HepG2 (cell line): ENCODE measurements around the gene PAFAH1B2. TPM values are rescaled to one million over a fixed set of nuclear protein-coding genes. Genes with fewer than 3 reads are reported as not detected.
A peak's percentile ranks its signal among the peaks of the same experiment; 100 is the strongest.

Experiments
- ATAC-seq: fragments of 200-7000 bp; cut with Tn5 transposase; 3 replicates; pipeline ENCODE4 v1.9.1; 2020; ENCODE audit warnings: mild to moderate bottlenecking, moderate library complexity
- BruUV-seq: library from RNA; stranded (reverse); fragments of 400-500 nt; replicated peaks from 2 replicates; lab custom pipeline; 2021; lab: Mats Ljungman, UMichigan
- CTCF ChIA-PET: fragments of 300-600 bp; formaldehyde crosslinking; extraction: SDS; loops from one replicate; lab custom pipeline; 2021; ENCODE audit warnings: low total read pairs, inconsistent platforms, low intra/inter-chr PET ratio; lab: Yijun Ruan, JAX
- POLR2A ChIA-PET: fragments of 350-600 bp; sonication (Branson Sonifier 250); formaldehyde crosslinking; loops from one replicate; lab custom pipeline; 2020; ENCODE audit warnings: antibody characterized with exemption, inconsistent platforms; lab: Yijun Ruan, JAX
- DNase-seq: peaks from one replicate; pipeline ENCODE4 v3.0.0-alpha.2; 2015; ENCODE audit warnings: low spot score
- FAIRE-seq: peaks from 3 replicates; lab custom pipeline; 2011; peaks lifted over from hg19 to GRCh38; lab: Jason Lieb, UNC
- H2AFZ ChIP-seq: one replicate; pipeline ENCODE4 v1.6.1; 2011; ENCODE audit warnings: low read length, inconsistent platforms
- H3K27ac ChIP-seq: fragments of 300-600 bp; 3 replicates; pipeline ENCODE4 v1.8.0; 2011; ENCODE audit warnings: mixed run types, mild to moderate bottlenecking, mixed read lengths, low read length, inconsistent platforms; ENCODE audit not compliant: insufficient read depth; ENCODE audit errors: extremely low read length
- H3K27me3 ChIP-seq, 2 experiments: fragments of 200-600 bp in 1 of 2; 2 replicates in 1 of 2; 3 replicates in 1 of 2; pipeline versions ENCODE4 v1.6.0 to v1.8.0; 2011; ENCODE audit warnings: low read length in 2 of 2, mild to moderate bottlenecking in 2 of 2, moderate library complexity in 2 of 2, inconsistent platforms in 1 of 2; ENCODE audit not compliant: insufficient read depth in 2 of 2, control insufficient read depth in 1 of 2
- H3K36me3 ChIP-seq, 2 experiments: fragments of 200-600 bp in 1 of 2; replicated peaks in 1 of 2; 2 replicates in 1 of 2; 3 replicates in 1 of 2; pipeline versions ENCODE4 v1.5.1 to v1.8.0; 2011; ENCODE audit warnings: low read length in 2 of 2, inconsistent platforms in 1 of 2; ENCODE audit not compliant: insufficient read depth in 2 of 2, control insufficient read depth in 1 of 2
- H3K4me1 ChIP-seq: 2 replicates; pipeline ENCODE4 v1.5.1; 2012; ENCODE audit warnings: low read length, inconsistent platforms; ENCODE audit not compliant: insufficient read depth
- H3K4me2 ChIP-seq: 2 replicates; pipeline ENCODE4 v1.6.0; 2011; ENCODE audit warnings: low read depth, low read length, inconsistent platforms
- H3K4me3 ChIP-seq, 3 experiments: fragments of 200-600 bp in 1 of 3; sonication (generic), shearing (Covaris generic) in 1 of 3; replicated peaks in 1 of 3; 2 replicates each; pipeline ENCODE4 v1.5.1; 2011 to 2016; ENCODE audit warnings: low read length in 3 of 3, inconsistent platforms in 2 of 3, low read depth in 2 of 3, mild to moderate bottlenecking in 2 of 3, control low read depth in 1 of 3, mixed read lengths in 1 of 3; ENCODE audit not compliant: insufficient read depth in 1 of 3
- H3K79me2 ChIP-seq: one replicate; pipeline ENCODE4 v1.6.1; 2011; ENCODE audit warnings: low read length, inconsistent platforms; ENCODE audit not compliant: insufficient read depth
- H3K9ac ChIP-seq: 2 replicates; pipeline ENCODE4 v1.6.0; 2011; ENCODE audit warnings: mild to moderate bottlenecking, low read depth, low read length, inconsistent platforms; ENCODE audit not compliant: insufficient read depth
- H3K9me3 ChIP-seq: 2 replicates; pipeline ENCODE4 v1.5.1; 2012; ENCODE audit warnings: mild to moderate bottlenecking, low read length
- H4K20me1 ChIP-seq: 2 replicates; pipeline ENCODE4 v1.6.0; 2011; ENCODE audit warnings: inconsistent platforms, mild to moderate bottlenecking, low read length, moderate library complexity; ENCODE audit not compliant: insufficient read depth
- ATRX ChIP-seq: sonication (generic); formaldehyde crosslinking; IDR thresholded peaks from 2 replicates; pipeline ENCODE4 v1.4.0; 2020; ENCODE audit warnings: missing genetic modification reagents, borderline replicate concordance
- BATF2 ChIP-seq: sonication (generic); formaldehyde crosslinking; IDR thresholded peaks from 2 replicates; pipeline ENCODE4 v1.8.0; 2022; ENCODE audit warnings: mild to moderate bottlenecking, missing genetic modification reagents, moderate library complexity
- CENPX ChIP-seq: sonication (generic); formaldehyde crosslinking; IDR thresholded peaks from 2 replicates; pipeline ENCODE4 v1.9.0; 2021; ENCODE audit warnings: mild to moderate bottlenecking, missing genetic modification reagents, moderate library complexity
- CHCHD3 ChIP-seq: sonication (generic); formaldehyde crosslinking; IDR thresholded peaks from 2 replicates; pipeline ENCODE4 v1.8.0; 2022; ENCODE audit warnings: mild to moderate bottlenecking, missing genetic modification reagents, moderate library complexity
- DBP ChIP-seq: sonication (generic); formaldehyde crosslinking; IDR thresholded peaks from 2 replicates; pipeline ENCODE4 v1.4.0; 2020; ENCODE audit warnings: missing genetic modification reagents; ENCODE audit errors: not compliant biosample characterization
- DDIT3 ChIP-seq: sonication (generic); formaldehyde crosslinking; IDR thresholded peaks from 2 replicates; pipeline ENCODE4 v1.4.0; 2020; ENCODE audit warnings: mild to moderate bottlenecking, missing genetic modification reagents
- SNAI1 ChIP-seq: sonication (generic); formaldehyde crosslinking; IDR thresholded peaks from 2 replicates; pipeline ENCODE4 v1.5.0; 2020; ENCODE audit warnings: mild to moderate bottlenecking, missing genetic modification reagents, borderline replicate concordance
- ZNF121 ChIP-seq: sonication (generic); formaldehyde crosslinking; IDR thresholded peaks from 2 replicates; pipeline ENCODE4 v1.5.0; 2020; ENCODE audit warnings: mild to moderate bottlenecking, missing genetic modification reagents
- ZNF24 ChIP-seq: fragments of 450-650 bp; IDR thresholded peaks from 2 replicates; pipeline ENCODE4 v1.6.1; 2017; ENCODE audit warnings: antibody characterized with exemption, mild to moderate bottlenecking
- ZNF766 ChIP-seq: sonication (generic); formaldehyde crosslinking; IDR thresholded peaks from 2 replicates; pipeline ENCODE4 v1.5.0; 2020; ENCODE audit warnings: missing genetic modification reagents, borderline replicate concordance
- WGBS: methylation state at CpG from one replicate; pipeline ENCODE4 v1.1.6; 2017; ENCODE audit warnings: low lambda C conversion rate; 5-methylcytosine and 5-hydroxymethylcytosine counted together
- in situ Hi-C: cut with HindIII; loops from 2 replicates; pipeline ENCODE4 v1.10.0; 2017; ENCODE audit warnings: low pct_unique_long_range_greater_than_20kb; ENCODE audit not compliant: extremely low pct_ligation_motif_present
- intact Hi-C: fragments of 100-400 bp; cut with micrococcal nuclease; formaldehyde crosslinking; loops from one replicate; pipeline ENCODE4 v1.10.0; 2022; ENCODE audit not compliant: unreplicated experiment
- polyA plus RNA-seq, 8 experiments: library from polyadenylated mRNA; depleted of rRNA in 3 of 8; stranded (reverse) in 7 of 8; unstranded in 1 of 8; fragments of >200 nt; fragmentation: Illumina TruSeq in 4 of 8; extraction: Trizol in 4 of 8; gene quantifications; 2 replicates each; pipeline versions ENCODE4 v1.2.1 to v1.2.3, GENCODE V29; 2011 to 2016; ENCODE audit warnings: low read depth in 4 of 8, missing spikeins in 1 of 8, mixed read lengths in 1 of 8; ENCODE audit not compliant: insufficient read depth in 1 of 8
- total RNA-seq, 5 experiments: library from RNA; depleted of rRNA; stranded (reverse); fragments of >200 nt; fragmentation: Illumina TruSeq; extraction: Trizol; gene quantifications; 2 replicates each; pipeline ENCODE4 v1.2.3, GENCODE V29; 2016; ENCODE audit warnings: low read depth in 1 of 5

The PAFAH1B2 gene
- total and polyA plus RNA-seq, 2 of the 13 experiments (the other 11 are each of a cell fraction or from before 2014, with no cell fraction given): 28.8 to 104 TPM

- TF ChIP-seq ZNF766 (CRISPR knock-in tag) (no peak), SNAI1 (CRISPR knock-in tag) (no peak), CHCHD3 (CRISPR knock-in tag) (no peak)
These were observed 26.9 kb downstream of the PAFAH1B2 start (continued) for GRCh38 chr11:117171007-117171403.

- Histone ChIP-seq H3K9ac (no peak overlapping the region), H3K4me1 (peaks cover 19% of the 10 kb centered on the region; the same call in 1 of the 2 replicates), H3K79me2 (no peaks in the 10 kb centered on the region), H3K4me2 (no peak overlapping the region), H3K27me3 (no peaks in the 10 kb centered on the region), H3K4me3 (no peak overlapping the region), H2AFZ (no peak overlapping the region), H3K9me3 (no peaks in the 10 kb centered on the region)
- ATAC-seq: no peak
- 89% methylated on average over 13 of the region's 14 CpGs for WGBS
- DNase-seq: no peak
- POLR2A ChIA-PET: interaction anchor here (1.8 kb wide), 1 partner anchor 27 kb away, joined by 9 read pairs; the partner anchor contains the start of gene PAFAH1B2
- intact Hi-C loops: no loop called here
- no TSS peak for BruUV-seq
- FAIRE-seq: no peak
- TF ChIP-seq DBP (CRISPR knock-in tag) (no peak), ZNF121 (CRISPR knock-in tag) (peak; percentile 53; the same call in 1 of the 2 replicates), ATRX (no peak), ZNF24 (no peak), BATF2 (CRISPR knock-in tag) (no peak), CENPX (CRISPR knock-in tag) (no peak), DDIT3 (CRISPR knock-in tag) (no peak)
- TF ChIP-seq, all 625 proteins: peak for 1
- no peak overlapping the region for H3K27ac ChIP-seq
- H3K36me3 ChIP-seq: peaks cover 6 to 31% of the 10 kb centered on the region in 2 experiments; a peak in 4 of 5 replicates
- in situ Hi-C loops: no loop called here
- CTCF ChIA-PET: no interaction called here
- H4K20me1 ChIP-seq: no peaks in the 10 kb centered on the region
These were observed 27.4 kb downstream of the PAFAH1B2 start for GRCh38 chr11:117171404-117172061.
